Esophagus squamous epithelium (tissue), 4 donors: ENCODE data around the gene TMEM168.

Source experiments
- POLR2A ChIP-seq, 4 donors: fragments of 450-650 bp; IDR thresholded peaks; one replicate each; pipeline ENCODE4 v1.6.1; 2017; ENCODE audit warnings: antibody characterized with exemption in 4 of 4, mild to moderate bottlenecking in 4 of 4, moderate library complexity in 3 of 4
- TF ChIP-seq, protein P1 (sequence below), 6 experiments: fragments of 450-650 bp in 4 of 6; fragments of 200-600 bp in 2 of 6; sonication (generic) in 2 of 6; IDR thresholded peaks; one replicate each; pipeline ENCODE4 v1.5.1; 2016 to 2019; ENCODE audit warnings: antibody characterized with exemption in 6 of 6, mild to moderate bottlenecking in 4 of 6, moderate library complexity in 4 of 6

- TF ChIP-seq, protein P1, sequence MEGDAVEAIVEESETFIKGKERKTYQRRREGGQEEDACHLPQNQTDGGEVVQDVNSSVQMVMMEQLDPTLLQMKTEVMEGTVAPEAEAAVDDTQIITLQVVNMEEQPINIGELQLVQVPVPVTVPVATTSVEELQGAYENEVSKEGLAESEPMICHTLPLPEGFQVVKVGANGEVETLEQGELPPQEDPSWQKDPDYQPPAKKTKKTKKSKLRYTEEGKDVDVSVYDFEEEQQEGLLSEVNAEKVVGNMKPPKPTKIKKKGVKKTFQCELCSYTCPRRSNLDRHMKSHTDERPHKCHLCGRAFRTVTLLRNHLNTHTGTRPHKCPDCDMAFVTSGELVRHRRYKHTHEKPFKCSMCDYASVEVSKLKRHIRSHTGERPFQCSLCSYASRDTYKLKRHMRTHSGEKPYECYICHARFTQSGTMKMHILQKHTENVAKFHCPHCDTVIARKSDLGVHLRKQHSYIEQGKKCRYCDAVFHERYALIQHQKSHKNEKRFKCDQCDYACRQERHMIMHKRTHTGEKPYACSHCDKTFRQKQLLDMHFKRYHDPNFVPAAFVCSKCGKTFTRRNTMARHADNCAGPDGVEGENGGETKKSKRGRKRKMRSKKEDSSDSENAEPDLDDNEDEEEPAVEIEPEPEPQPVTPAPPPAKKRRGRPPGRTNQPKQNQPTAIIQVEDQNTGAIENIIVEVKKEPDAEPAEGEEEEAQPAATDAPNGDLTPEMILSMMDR (IDR thresholded peaks at IDR 0.05): no peak
- no peak for TF ChIP-seq POLR2A (IDR thresholded peaks at IDR 0.05)
These were observed 75.3 kb downstream of the TMEM168 start for GRCh38 chr7:112714917-112715316.
